ENCODE data around the gene MACROD2.

The MACROD2 gene

DNA sequence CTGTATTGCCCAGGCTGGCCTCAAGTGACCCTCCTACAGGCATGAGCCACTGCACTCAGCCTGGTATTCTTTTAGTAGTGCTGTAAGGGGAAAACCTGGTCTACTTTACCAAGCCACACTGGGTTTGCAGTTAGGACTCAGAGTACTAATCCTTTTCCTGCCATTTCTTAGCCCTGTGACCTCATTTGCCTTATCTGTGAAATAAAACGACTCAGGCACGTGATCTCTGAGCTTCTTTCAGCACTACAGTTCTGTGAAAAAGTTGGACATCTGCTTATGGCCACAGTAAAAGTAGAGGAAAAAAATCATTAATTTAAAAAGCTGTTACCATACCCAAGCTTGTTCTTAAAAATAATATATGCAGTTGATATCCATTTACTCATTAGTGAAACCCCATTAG is 1570.5 kb downstream of the MACROD2 start:
- no peak for TF ChIP-seq ZNF274 (IDR thresholded peaks at IDR 0.05; ENCODE audit: low read depth, low read length)
- no peak overlapping the region for H3K4me3 ChIP-seq (ENCODE audit: low read length)

DNA sequence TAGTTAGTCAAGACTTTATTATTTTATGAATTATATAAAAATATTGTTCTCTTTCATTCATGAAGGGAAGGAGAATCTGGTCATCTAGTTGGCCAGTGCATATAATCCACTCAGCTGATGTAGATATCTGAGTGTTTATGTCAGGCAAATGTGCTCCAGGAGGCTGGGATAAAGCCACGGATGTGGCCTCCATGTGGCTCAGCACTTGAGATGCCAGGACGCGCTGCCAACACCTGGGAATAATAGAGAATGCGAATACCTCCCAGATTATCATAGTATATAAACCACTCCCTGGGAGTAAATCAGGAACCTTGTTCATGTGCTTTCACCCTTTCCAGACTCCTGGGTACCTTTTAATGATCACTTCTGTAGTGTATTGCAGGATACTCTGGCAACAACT is 1571.9 kb downstream of the MACROD2 start:
- H3K4me3 ChIP-seq (ENCODE audit: low read length): no peak overlapping the region
- no peak for TF ChIP-seq ZNF274 (IDR thresholded peaks at IDR 0.05; ENCODE audit: low read depth, low read length)

GRCh38 chr20:15570156-15570555 is 1574.8 kb downstream of the MACROD2 start:
- H3K4me3 ChIP-seq (ENCODE audit: low read length): no peak overlapping the region
- no peak for TF ChIP-seq ZNF274 (IDR thresholded peaks at IDR 0.05; ENCODE audit: low read depth, low read length)

GRCh38 chr20:15571056-15571455 is 1575.7 kb downstream of the MACROD2 start:
- TF ChIP-seq ZNF274 (IDR thresholded peaks at IDR 0.05; ENCODE audit: low read depth, low read length): no peak
- H3K4me3 ChIP-seq (ENCODE audit: low read length): no peak overlapping the region

DNA sequence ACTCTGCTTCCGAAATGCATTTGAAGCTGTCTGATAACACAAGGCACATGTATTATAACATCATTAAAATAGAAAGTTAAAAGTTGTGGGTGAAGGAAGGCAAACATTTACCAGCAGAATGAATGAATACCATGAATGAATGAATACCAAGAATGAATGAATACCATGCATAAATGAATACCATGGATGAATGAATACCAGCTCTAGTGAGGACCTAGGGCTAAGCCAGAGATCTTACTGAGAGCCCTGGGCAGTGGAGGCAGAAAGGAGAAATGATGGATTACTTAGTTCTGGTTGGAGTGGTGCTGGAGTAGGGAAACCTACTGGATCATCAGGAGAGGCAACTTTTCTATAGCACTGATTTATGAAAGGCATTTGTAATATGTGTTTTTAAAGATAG is 1579.9 kb downstream of the MACROD2 start:
- no peak overlapping the region for H3K4me3 ChIP-seq (ENCODE audit: low read length)
- no peak for TF ChIP-seq ZNF274 (IDR thresholded peaks at IDR 0.05; ENCODE audit: low read depth, low read length)

DNA sequence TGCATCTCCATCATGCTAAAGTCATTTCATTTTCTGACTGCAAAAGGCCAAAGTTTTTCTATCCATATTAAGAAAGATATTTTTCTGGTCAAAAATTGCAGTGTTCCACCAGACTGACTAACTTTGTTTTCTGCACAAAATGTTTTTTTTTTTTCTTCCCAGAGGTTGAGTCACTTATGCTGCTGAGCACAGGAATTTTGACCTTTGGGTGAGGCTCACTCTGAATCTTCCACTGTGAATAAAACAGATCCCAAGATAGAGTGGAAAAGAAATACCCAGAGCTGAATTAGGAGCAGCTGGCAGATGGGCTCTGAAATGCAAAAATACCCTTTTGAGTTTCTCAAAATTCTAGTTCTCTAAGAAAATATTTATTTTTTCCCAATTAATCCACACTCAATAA is 1581.1 kb downstream of the MACROD2 start:
- H3K4me3 ChIP-seq (ENCODE audit: low read length): no peak overlapping the region
- no peak for TF ChIP-seq ZNF274 (IDR thresholded peaks at IDR 0.05; ENCODE audit: low read depth, low read length)

DNA sequence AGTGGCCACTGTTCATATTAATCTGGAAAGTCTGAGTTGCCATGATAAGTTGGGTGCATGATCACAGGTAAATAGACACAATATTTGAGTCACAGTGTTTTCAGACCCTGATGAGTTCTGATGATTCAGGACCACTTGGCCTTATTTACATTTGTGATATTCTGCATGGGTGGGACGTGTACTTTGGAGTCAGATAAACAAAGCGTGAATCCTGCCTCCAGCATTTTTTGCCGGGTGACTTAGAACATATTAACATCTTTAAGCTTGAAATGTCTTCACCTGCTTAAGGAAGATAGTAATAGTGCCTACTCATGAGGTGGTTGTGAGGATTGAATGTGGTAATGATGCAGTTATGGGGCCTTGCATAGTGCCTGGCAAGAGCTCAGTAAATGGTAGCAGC is 1582.8 kb downstream of the MACROD2 start:
- no peak for TF ChIP-seq ZNF274 (IDR thresholded peaks at IDR 0.05; ENCODE audit: low read depth, low read length)
- H3K4me3 ChIP-seq (ENCODE audit: low read length): no peak overlapping the region

DNA sequence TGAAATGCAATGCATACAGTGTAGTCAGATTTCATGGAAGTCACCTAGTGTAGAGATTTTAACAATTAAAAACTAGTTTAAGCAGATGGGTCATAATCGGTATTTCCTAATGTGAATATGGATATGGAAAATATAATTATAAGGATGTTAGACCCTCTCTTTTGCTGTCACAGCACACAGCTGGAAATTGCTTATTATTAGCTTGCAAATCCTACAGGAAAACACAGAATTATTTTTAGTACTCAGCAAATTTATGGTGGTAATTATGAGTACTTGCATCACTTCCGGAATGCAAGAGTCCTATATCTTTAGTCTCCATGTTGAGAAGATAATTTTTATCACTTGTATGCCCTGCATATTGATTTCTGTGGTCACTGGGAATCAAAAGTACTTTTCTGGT is 1584.4 kb downstream of the MACROD2 start:
- no peak for TF ChIP-seq ZNF274 (IDR thresholded peaks at IDR 0.05; ENCODE audit: low read depth, low read length)
- no peak overlapping the region for H3K4me3 ChIP-seq (ENCODE audit: low read length)

DNA sequence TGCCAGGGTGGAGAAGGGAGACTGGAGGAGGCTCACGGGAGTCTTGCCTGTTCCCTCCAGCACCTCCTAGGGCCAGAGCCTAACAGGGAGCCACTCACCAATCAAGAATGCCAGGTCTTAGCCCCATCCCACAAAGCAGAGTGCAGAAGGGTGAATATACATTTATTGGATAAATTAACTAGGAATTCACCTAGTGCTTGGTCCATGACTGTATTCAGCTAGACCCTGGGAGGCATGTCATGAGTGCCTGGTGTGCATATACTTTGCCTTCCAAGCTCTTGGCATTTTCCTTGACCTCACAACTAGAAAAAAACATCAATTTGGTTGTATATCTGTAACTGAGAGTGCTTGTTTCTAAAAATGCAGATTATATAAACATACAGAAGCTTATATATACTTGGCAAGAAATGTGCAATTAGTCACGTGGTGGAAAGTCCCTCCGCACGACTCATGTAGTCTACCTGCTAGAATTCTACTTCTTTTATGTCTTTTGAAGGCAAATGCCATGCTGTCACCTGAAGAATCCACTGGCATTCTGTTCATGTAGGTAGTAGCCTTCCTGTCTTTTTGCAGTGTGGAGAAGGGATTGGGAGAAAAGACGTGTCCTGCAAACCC is 1586.9 kb downstream of the MACROD2 start:
- no peak overlapping the region for H3K4me3 ChIP-seq (ENCODE audit: low read length)
- no peak for TF ChIP-seq ZNF274 (IDR thresholded peaks at IDR 0.05; ENCODE audit: low read depth, low read length)

GRCh38 chr20:15584507-15584906 is 1589.2 kb downstream of the MACROD2 start:
- TF ChIP-seq ZNF274 (IDR thresholded peaks at IDR 0.05; ENCODE audit: low read depth, low read length): no peak

GRCh38 chr20:15593081-15593480 is 1597.8 kb downstream of the MACROD2 start:
- no peak overlapping the region for H3K4me3 ChIP-seq (ENCODE audit: low read length)
- TF ChIP-seq ZNF274 (IDR thresholded peaks at IDR 0.05; ENCODE audit: low read depth, low read length): no peak

More at GRCh38 chr20:15584507-15584906, 1589.2 kb downstream of the MACROD2 start:
- no peak overlapping the region for H3K4me3 ChIP-seq (ENCODE audit: low read length)

DNA sequence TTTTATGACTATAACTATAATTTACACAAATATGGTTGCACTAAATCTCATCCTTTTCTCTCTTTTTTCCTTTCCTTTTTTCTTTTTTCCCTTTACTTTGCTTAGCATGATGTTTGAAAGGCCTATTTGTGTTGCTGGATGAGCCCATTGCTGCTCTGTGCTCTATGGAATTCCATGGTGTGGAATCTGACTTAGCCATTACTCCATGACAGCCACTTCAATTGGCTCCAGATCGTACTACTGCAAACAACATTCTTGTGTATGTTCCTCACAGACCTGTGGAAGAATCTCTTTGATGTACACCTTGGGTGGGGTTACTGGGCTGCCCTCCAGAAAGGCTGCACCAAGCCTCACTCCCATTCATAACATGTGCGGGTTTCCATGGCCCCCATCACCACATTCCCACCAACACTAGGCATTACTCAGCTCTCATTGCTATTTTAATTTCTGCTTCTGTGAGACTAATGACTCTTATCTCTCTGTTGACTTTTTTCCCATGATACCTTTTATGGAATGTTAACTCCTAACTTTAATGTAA is 1598.9 kb downstream of the MACROD2 start:
- H3K4me3 ChIP-seq (ENCODE audit: low read length): no peak overlapping the region
- no peak for TF ChIP-seq ZNF274 (IDR thresholded peaks at IDR 0.05; ENCODE audit: low read depth, low read length)

DNA sequence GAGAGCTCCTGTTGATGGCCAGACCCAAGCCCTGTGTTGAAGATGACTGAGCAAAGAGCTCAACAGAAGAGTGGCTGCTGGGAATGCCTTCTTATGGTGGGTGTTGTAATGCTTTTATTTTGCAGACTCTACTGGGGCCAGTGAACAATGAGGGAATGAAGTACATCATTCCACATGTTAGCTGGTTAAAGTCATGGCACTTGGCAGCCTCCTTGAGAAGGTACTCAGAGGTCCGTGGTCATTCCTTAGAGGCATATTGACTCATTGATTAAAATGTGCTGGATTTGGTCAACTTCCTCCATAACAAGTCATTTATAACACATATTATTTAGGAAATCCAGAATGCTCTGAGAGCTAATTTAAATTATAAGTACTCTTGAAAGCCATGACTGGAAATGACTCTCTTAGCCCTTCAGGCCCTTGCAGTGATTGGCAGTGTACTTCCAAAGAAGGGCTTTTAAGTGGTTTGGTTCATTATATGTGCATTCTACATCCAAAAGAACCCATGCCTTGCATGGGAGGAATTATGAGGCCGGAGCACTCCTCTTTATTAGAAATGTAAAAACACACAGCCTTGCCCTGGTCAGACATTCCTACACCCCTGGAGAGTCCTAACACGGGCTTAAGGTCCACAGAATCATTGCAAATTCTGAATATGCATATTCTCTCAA is 1601.0 kb downstream of the MACROD2 start:
- no peak overlapping the region for H3K4me3 ChIP-seq (ENCODE audit: low read length)
- no peak for TF ChIP-seq ZNF274 (IDR thresholded peaks at IDR 0.05; ENCODE audit: low read depth, low read length)

GRCh38 chr20:15597306-15597705 is 1602.0 kb downstream of the MACROD2 start:
- TF ChIP-seq ZNF274 (IDR thresholded peaks at IDR 0.05; ENCODE audit: low read depth, low read length): no peak
- no peak overlapping the region for H3K4me3 ChIP-seq (ENCODE audit: low read length)

GRCh38 chr20:15599961-15600360 is 1604.6 kb downstream of the MACROD2 start:
- no peak overlapping the region for H3K4me3 ChIP-seq (ENCODE audit: low read length)
- no peak for TF ChIP-seq ZNF274 (IDR thresholded peaks at IDR 0.05; ENCODE audit: low read depth, low read length)

Data from GM08714 (cell line).